NCI-H526 (cell line): ENCODE measurements around the gene CTBP2.

Experiments
- DNase-seq, 2 experiments: peaks; one replicate each; lab custom pipeline; 2025; lab: John Stamatoyannopoulos, UW

Gene CTBP2

DNA sequence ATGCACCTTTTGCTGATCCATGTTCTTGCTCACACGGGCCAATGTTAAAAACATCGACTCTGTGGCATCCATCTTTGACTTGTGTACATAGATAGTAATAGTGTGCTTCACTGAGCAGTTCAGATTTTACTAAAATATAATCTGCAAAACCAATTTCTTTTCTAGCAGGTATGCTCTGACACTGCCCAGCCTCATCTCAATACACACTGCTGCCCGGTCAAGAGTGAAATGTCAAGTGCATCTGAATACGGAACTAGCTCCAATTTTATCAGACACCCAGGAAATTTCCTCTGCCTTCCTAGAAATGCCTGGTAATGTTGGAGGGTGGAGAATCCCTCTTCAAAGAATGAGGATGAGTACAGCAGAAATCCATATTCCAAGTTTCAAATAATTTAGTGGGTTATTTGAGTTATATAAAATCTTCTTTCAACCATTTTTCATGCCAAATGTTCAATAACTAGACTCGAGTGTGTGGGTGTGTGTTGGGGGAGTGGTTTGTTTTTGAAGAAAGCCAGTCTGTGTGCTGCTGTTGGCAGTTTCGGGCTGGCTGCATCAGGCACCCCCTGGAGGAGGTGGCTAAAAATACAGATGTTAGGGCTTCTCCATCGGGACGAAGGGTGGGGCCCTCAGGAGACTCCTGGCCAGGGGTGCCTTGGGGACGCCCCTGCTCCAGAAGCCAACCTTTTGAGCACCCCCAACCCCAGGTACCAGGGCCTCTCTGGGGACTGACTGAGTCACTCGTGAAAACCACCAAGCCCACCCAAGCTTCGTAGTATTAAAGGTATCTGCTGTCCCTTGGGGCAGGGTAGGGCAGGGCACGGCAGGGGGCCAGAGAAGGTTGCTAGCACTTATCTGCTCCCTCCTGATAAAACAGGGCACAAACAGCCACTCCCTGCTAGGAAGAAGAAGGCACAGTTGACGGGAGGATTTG is 15.4 kb downstream of the CTBP2 start:
- DNase-seq, result peak in 1 of 2 experiments; percentile 35

DNA sequence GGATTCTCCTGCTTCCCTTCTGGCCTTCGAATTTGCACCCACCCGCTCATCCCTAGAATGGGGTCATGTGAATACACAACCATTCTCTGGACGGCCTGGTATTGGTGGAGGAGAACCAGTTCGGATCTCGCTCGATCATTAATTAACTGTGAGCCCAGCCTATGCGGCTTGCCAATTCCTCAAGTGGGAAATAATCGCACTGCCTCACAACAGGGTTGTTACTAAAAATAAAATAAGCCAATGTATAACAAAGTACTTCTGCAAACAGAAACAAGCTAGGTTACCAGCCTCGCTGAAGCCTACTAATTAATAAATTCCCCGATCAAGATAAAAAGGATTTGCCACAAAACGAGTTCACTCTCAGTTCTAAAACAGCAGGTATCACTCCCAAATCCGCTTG is 16.2 kb downstream of the CTBP2 start:
- no peak for DNase-seq

DNA sequence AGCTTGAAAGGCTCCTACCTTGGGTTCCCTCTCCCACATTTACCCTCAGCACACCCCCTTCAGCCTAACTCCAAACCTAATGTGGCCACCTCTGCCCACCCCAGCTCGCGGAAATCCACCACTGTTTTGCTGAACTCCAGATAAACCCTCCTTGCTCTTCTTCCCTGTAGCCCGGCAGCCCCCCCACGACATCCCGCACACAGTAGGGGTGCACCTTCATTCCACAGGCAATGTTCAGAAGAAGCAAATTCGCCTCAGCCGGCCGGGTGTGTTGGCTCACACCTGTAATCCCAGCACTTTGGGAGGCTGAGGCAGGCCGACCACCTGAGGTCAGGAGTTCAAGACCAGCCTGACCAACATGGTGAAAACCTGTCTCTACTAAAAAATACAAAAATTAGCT is 17.4 kb downstream of the CTBP2 start:
- DNase-seq, result no peak

DNA sequence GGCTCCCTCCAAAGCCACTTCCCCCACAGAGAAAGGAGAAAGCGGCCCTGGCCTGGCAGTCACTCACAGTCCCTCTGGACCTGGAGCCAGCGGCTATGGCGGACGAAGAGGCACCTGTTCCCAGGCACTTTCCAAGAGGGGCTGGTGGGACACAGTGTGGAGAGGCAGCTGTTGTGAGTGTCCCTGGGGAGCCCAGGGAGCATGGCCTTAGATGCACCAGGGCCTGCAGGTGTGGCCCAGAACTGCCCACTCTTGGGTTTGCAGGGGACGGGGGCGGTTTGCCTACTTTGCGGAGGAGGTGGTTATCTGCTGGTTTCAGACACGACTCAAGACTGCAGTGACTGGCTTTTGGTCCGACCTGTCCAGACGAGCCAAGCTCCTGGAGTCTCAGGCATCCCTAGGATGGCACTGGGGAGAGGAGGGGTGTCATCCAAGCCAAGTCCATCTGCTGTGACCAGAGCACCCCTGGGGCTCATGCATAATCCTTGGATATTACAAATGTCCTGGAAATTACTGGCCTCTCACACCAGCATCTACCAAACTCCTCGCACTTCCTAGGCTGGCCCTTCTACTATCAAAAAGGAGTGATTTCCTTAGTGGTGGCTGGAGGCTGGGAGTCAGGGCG is 18.4 kb downstream of the CTBP2 start:
- DNase-seq, result no peak

DNA sequence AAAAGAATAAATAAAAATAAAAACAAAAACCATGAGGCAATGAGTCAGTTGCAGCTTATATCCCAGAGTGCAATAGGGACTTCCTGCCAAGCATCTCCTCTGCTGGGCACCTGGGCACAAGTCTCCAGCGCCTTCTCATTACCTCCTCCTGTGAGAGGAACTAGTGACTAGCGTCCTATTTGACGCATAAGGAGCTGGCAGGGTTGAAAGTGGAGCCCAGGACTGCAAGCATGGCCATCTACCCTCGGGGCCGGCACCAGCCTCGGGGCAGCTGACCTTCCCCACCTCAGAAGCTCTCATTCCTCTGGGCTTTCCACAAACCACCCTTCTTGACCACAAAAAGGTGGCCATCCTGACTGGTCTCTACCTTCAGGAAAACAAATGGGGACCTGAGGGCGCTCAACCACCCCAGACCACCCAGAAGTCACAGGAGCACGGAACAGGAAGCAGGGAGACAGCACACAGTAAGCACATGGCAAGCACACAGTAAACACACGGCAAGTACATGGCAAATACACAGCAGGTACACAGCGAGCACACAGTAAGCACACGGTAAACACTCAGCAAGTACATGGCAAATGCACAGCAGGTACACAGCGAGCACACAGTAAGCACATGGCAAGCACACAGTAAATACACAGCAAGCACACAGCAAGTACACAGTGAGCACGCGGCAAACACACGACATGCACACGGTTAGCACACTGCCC is 19.1 kb downstream of the CTBP2 start:
- no peak for DNase-seq

DNA sequence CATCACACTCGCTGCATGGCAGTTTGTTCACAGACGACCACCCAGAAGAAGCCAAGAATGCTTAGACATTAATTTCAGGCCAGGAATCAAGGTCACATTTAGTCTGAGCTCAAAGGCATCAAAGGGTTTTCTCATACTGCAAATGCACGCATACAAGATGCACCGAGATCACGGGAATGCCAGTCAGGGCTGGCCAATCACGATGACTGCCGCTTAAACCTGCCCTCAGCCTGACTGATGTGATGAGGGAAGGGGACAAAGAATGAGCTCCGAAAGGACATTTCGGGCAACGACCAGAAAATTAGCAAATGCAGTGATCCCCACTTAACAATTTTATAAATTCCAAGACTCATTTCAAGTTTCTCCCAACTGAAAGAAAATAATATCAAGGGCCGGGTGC is 20.2 kb downstream of the CTBP2 start:
- no peak for DNase-seq

DNA sequence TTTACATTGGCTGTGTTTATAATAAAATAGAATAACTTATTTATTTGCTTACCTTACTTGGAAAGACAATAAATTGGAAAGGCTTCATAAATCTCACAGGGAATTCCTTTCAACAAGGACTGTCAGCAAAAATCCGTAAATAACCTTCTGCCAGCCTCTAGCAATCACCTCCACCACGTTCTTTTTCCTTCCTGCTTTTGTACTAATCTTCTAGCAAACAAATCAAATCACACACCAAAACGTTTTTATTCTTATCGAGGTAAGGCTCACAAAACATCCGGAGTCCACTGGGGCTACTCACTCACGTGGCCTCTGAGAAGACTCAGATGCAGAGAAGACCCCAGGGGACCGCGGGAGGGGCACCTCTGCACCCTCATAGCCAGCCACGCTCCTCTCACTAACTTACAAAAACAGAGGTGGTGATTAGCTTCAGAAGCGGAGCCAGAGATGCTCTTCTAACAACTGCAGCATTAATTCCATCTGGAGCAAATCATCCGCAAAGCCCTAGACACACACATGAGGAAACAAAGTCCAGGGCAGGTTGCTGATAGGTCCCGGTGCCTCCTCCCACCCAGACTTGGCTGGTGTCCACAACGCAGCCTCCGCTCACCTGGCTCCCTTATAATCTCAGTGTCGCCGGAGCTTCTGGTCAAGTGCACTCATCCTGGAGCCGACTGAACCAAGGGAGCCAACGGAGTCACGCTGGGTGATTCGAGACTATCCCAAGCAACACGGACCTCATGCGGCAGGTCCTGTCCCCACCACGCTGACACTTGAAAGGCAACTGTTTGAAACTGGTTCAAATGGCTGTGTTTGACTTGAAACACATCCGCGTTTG is 22.5 kb downstream of the CTBP2 start:
- DNase-seq, result no peak

DNA sequence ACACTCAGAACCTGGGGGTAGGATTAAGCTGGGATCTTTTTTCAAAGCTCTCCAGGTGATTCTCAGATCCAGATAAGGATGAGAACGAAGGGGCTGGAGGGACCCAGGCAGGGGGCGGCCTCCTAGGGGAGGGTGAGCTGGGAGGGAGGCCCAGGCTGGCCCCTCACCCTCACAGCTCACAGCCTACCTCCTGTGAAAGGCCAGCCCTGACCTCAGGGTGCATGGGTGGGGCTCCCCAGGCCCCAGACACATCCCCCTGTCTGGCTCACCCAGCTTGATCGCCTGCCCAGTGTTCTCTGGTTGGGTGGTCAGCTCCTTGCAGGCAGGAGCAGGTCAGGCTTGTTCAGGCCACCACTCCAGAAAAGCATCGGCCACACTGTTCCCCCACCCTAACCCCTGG is 24.3 kb downstream of the CTBP2 start:
- no peak for DNase-seq

DNA sequence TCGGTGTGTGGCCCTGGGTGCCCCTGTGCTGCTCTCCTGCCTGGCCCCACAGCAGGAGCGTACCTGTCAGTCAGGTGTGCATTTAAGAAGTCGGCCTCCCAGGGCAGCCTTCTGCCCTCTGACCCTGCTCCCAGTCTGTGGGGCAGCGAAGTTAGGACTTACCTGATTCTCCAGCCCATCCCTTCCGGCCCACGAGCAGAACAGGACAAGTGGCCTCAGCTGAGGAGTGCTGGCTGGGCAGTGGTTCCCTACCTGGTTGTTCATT is 24.7 kb downstream of the CTBP2 start:
- no peak for DNase-seq

DNA sequence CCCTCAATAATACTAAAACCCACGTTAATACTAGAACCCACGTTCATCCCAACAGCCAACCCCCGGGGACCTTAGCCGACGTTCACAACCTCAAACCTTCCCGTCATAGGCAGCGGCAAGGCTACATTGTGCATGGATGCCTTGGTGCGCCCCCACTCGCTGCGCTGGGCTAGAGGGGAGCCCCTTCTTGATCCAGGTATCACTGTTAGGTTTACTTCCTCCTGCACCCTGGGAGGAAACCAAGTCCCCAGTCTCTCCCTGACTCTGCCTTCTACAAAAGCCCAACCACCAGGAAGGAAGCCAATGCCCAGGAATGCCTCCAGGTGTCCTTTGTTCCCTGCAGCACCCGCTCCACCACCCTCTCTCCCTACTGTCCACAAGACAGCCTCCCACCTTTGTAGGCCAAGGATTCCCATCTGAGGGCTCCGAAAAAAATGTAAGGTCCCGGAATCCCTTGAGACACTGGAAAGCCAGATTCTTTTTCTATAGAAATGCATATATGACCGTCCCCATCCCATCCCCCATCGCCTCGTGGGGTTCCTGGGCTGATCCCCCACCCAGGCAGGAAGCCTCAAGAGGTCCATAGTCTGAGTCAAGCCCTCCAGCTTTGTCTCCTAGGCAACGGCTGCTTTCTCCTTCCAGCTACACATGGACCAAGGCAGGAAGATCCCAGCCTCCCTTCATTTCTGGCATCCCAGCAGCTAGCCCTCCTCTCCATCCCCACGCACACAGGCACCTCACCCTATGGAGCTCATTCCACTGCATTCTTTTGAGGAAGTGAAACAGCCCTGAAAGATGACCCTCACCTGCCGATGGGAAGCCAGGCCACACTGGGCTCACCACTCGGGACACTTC is 25.2 kb downstream of the CTBP2 start:
- DNase-seq, result no peak

DNA sequence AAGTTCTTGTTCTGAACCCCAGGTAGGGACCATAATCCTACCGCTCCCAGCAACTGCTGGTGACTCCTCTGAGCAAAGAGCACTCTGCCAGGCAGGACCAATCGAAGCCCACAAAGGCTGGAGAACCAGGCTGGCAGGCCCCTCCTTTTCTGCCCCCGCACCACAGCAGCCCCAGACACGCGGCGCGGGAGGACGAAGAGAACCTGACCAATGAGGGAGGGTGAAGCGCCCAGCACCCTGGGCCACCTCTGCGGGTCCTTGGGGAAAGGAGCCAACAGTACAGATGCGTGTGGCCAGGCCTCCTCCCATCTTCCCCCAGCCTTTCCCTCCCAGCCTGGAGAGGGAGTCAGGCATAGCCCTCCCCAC is 25.9 kb downstream of the CTBP2 start:
- no peak for DNase-seq

DNA sequence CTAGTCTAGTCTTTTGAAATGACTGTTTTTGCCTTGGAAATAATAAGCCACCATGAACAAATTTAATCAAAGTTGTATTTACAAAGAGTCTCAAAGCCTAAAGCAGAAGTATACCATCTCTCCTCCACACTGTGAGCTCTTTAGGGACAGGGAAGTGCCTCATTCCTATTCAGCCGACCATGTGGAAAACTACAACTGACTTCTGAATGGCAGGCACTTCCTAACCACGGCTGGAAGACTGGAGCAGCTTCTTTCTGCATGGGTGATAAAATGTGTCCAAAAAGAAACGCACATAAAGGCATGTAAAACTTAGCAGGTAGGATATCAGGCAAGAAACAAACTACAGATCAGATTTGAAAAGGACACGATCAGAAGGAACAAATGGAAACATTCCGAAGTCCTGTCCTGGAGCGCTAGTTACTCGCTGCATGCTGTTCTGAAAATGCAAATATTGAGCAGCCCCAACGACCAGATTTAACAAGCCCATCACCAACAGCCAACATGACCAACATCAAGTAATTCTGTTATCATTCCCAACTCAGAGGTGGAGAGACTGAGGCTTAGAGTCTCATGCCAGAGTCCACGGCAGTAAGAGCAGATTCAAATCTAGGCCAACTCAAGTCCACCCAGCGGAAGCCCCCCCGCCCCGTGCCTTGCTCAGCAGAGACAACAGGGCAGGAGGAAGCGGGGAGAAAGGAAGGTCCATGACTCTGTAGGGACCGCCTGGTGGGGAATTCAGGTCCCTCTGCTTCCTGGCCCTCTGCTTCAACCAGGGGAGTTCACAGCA is 26.5 kb downstream of the CTBP2 start:
- DNase-seq, result no peak

DNA sequence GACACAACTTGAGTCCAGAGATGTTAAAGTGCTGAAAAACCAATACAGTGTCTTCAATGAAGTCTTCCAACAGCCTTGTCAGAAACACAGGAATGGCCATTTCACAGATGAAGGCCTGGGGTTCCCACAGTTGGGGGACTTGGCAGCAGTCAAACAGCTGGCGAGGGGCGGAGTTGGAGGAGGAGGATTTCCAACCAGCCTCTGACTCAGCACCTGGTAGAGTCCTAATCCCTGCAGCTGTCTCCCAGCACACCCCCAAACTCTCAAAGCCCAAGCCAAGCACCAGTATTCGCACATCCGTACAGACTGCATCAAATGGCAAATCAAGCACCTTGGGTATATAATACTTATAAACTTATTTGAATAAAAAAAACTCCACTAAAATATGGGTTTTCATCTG is 28.0 kb downstream of the CTBP2 start:
- DNase-seq, result no peak

DNA sequence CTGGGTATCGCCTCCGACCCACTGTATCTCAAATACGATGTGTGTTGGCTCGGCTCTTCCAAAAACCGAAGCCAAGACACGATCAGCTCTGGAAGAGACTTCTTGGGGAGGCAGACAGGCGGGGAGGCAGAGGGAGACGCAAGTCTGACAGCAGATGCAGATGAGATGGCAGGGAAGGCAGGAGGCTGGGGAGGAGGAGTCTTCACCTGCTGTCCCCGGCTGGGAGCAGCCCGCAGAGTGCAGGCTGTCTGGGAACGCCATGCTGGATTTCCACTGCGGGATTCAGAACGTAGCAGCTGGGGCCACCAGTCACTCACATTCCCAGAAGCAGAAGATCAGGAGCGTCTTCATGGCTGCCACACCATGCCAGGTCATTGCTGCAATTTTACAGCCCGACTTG is 29.4 kb downstream of the CTBP2 start:
- no peak for DNase-seq

DNA sequence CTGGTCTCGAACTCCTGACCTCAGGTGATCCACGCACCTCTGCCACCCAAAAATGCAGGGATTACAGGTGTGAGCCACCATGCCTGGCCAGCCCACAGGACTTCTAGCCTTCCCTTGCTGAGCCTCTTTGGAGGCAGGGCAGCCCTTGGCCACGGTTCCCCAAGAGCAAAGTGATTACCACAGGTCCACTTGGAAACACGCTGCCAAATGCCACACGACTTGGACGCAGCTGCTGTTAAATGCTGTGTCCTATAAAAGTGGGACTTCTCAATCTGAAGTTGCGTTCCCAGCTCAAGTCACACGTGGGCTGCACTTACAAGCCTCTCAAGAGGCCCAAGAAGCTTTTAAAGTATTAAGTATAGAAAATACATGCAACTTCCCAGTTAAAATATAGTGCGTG is 30.1 kb downstream of the CTBP2 start:
- DNase-seq, result no peak

DNA sequence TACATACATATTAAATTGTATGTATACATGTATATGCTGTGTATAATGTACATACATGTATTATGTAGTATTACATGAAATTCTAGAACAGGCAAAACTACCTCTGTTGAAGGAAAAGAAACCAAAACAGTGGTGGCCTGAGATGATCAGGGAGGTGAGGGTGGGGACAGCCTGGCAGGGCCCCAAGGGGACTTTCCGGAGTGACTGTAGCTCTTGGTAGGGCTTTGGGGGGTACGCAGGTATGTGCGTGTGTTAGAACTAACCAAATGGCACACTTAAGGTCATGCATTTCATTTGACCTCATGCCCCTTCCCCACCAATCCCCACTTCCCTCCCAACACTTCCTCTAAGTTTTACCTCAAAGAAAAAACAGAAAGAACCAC is 31.3 kb downstream of the CTBP2 start:
- DNase-seq, result no peak

DNA sequence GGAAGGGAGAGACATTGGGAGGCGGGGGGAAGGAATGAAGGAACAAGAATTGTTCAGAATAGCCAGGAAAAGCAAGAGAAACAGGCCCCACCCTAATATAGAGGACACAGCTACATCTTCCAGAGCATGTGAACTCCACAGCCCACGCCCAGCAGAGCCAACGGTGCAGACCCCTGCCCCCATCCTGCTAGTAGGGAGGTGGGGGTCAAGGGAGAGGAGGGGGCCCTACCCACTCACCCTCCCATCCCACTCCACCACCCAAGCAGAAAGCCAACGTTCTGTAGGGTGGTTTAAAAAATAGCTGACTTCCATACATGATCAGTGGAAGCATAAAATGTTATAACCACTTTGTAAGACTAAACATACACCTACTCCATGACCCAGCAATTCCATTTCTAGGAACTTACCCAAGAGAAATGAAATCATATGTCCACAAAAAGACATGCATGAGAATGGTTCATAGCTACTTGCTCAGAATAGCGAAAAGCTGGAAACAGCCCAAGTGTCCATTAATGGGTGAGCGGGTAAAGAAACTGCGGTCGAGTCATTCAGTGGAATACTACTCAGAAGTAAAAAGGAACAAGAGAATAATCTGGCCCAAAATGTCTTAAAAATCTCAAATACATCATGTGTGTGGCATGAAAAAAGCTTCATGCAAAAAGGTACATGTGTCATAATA is 31.8 kb downstream of the CTBP2 start:
- no peak for DNase-seq

DNA sequence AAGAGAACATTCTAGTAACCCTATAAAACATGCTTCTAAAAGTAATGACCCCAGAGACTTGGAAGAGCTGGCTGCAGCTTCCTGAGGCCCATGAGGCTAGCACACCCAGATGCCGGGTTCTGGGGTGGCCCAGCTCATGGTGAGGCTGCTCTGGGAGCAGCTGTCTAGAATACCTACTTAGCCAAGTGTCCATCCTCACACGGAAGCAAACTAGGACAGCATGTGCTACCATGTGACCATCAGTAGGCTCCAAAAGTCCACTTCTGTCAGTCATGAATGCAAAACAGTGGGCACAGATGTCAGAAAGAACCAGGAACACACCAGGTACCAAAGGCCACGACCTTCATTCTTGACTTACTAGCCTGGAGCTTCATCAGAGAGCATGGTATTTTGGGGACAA is 32.4 kb downstream of the CTBP2 start:
- DNase-seq, result no peak

DNA sequence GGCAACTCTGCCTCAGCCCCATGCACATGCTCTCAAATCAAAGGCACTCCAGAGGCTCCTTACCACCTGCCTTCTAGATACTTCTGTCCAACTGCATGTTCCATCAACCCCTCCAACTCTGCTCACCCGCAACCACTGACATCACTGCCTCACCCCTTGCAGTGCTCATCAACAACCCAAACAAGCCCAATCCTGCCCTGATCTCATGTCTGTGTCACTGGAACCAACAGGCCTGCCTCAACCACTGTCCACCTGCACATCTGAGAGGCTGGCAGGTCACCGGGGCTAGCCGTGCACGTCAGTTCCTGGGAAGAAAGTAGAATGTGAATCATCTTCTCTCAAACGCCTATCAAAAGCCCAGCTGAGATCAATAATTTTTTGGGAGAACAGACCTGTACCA is 33.3 kb downstream of the CTBP2 start:
- DNase-seq, result no peak
